Fibroblast of lung (primary cell): ENCODE results near the gene BLTP2.

ENCODE experiments used
- CTCF ChIP-seq, 2 donors: IDR thresholded peaks in 1 of 2; conservative IDR thresholded peaks in 1 of 2; 1 replicate in 1 of 2; 2 replicates in 1 of 2; pipeline ENCODE4 v1.5.1; 2011 to 2012; ENCODE audit warnings: low read length in 2 of 2, control low read depth in 1 of 2, inconsistent platforms in 1 of 2, low read depth in 1 of 2, mild to moderate bottlenecking in 1 of 2
- EZH2 ChIP-seq: IDR thresholded peaks from 2 replicates; pipeline ENCODE4 v1.5.1; 2012; ENCODE audit warnings: low read length, control low read depth, mild to moderate bottlenecking; ENCODE audit errors: missing control alignments

DNA sequence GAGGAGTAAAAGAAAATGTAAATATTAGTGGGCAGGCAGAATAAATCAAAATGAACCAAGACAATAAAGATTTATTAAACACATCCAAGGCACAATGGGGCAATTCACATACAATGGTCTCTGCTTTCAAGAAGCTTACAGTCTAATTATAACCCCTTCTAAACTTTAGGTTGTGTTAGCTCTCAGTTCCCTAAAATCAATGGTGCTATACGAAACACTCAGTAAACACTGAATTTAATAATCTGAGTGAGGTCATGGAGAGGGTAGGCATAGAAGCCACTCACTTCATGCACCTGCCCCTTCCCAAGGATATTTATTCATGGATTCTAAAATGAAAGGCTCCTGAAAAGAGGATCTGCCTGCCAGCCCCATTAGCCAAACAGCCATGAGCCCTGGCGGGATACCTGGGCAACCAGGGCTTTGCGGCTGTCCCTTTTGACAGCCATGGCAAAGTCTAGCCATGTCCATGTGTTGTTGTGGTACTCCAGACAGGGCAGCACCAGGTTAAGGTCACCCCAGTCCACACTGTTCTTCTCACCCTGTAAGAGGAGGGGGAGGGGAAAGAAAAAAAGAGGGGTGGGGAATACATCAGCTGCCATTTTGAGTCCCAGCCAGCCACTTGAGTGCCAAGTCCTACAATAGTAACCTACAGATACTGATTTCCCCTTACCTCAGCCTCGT is 29.6 kb downstream of the BLTP2 start:
- no peak for TF ChIP-seq EZH2
- TF ChIP-seq CTCF (conservative IDR thresholded peaks at IDR 0.05 in 1 of 2, IDR thresholded peaks at IDR 0.05 in 1 of 2; ENCODE audit: low read depth in 1 of 2, low read length in 2 of 2): no peak
